Heart right ventricle (tissue), 16 donors: Measurements from ENCODE around the gene ACTR3C. TPM values are rescaled to one million over a fixed set of nuclear protein-coding genes. Genes with fewer than 3 reads are reported as not detected.

Experiments
- ATAC-seq, 8 donors: fragments of 200-7000 bp; cut with Tn5 transposase; one replicate each; pipeline ENCODE4 v1.9.1; 2020; ENCODE audit warnings: mild to moderate bottlenecking in 8 of 8, moderate library complexity in 8 of 8, moderate number of reproducible peaks in 1 of 8
- DNase-seq, 2 donors: peaks; one replicate each; pipeline ENCODE4 v3.0.0-alpha.2; 2020
- H3K27ac ChIP-seq, 10 donors: fragments of 200-600 bp; sonication (generic) in 2 of 10; one replicate each; pipeline versions ENCODE4 v1.5.0 to v1.8.0; 2020 to 2022; ENCODE audit warnings: mild to moderate bottlenecking in 3 of 10
- H3K27me3 ChIP-seq, 7 donors: fragments of 200-600 bp; one replicate each; pipeline ENCODE4 v1.8.0; 2021 to 2022; ENCODE audit warnings: mild to moderate bottlenecking in 2 of 7
- H3K36me3 ChIP-seq, 9 donors: fragments of 200-600 bp; sonication (generic) in 1 of 9; one replicate each; pipeline versions ENCODE4 v1.5.0 to v1.8.0; 2020 to 2022; ENCODE audit warnings: mild to moderate bottlenecking in 2 of 9
- H3K4me1 ChIP-seq, 9 donors: fragments of 200-600 bp; sonication (generic) in 1 of 9; one replicate each; pipeline versions ENCODE4 v1.5.0 to v1.8.0; 2020 to 2022; ENCODE audit warnings: mild to moderate bottlenecking in 4 of 9
- H3K4me3 ChIP-seq, 10 donors: fragments of 200-600 bp; sonication (generic) in 2 of 10; one replicate each; pipeline versions ENCODE4 v1.5.0 to v1.8.0; 2020 to 2022; ENCODE audit warnings: mild to moderate bottlenecking in 7 of 10, moderate library complexity in 2 of 10
- H3K9me3 ChIP-seq, 11 donors: fragments of 200-600 bp in 10 of 11; sonication (generic) in 2 of 11; one replicate each; pipeline versions ENCODE4 v1.5.0 to v1.8.0; 2013 to 2022; ENCODE audit warnings: mild to moderate bottlenecking in 2 of 11, control low read depth in 1 of 11, moderate library complexity in 1 of 11
- CTCF ChIP-seq, 9 donors: fragments of 200-600 bp; sonication (generic) in 2 of 9; IDR thresholded peaks; one replicate each; pipeline versions ENCODE4 v1.5.0 to v1.8.0; 2021 to 2022; ENCODE audit warnings: antibody characterized with exemption in 9 of 9, mild to moderate bottlenecking in 5 of 9, moderate library complexity in 1 of 9
- WGBS, 2 donors: extraction: QIAGEN DNeasy Blood & Tissue Kit; methylation state at CpG; one replicate each; pipeline ENCODE4 v1.1.7; 2013; ENCODE audit warnings: inconsistent platforms in 1 of 2; 5-methylcytosine and 5-hydroxymethylcytosine counted together
- intact Hi-C, 10 donors: fragments of 100-400 bp; cut with DNase I; formaldehyde crosslinking; loops; one replicate each; pipeline versions ENCODE4 v1.11.1 to v1.14.2; 2022
- polyA plus RNA-seq, 2 donors: library from polyadenylated mRNA; stranded (reverse); fragments of 200-250 nt; gene quantifications; one replicate each; pipeline ENCODE4 v1.2.3, GENCODE V29; 2013
- total RNA-seq, 10 donors: library from RNA; stranded (reverse); fragmentation: NEBNext Ultra II Directional in 3 of 10; extraction: Animal tissue kit (Norgen Biotek cat#: 25700) in 3 of 10; gene quantifications; one replicate each; pipeline versions ENCODE4 v1.2.1 to v1.2.4, GENCODE V29; 2021 to 2023
- donor health status: Arrhythmogenic right ventricular cardiomyopathy.
- donor health status: ischemic (EF 13 %, LVEDD 7.1; RV severe dilation, severe dysfunction).
- donor health status: healthy with polysubstance abuse.
- donor health status: DM: no; HTN: yes; CAD: no.
- donor health status: DM: no; HTN: no; CAD: no.
- donor health status: ischemic (EF 25% LVEDD 6.9; RV normal size, moderate dysfunction).
- donor health status: ischemic (EF 25% LVEDD 5.7; RV mildly dilated, moderate dysfunction).
- donor health status: healthy.
- donor health status: DM: yes; HTN: yes; CAD: no.
- donor health status: Ischemic cardiomyopathy.
- donor health status: ischemic (EF 35%, LVEDD 5.7; RV mildly dilated, moderate dysfunction).
- donor health status: nonischemic (EF 11% LVEDD 7.7; RV severe dilation, severe dysfunction).
- donor health status: DM: yes; HTN: yes; CAD: no.
- donor health status: PGD.
- donor health status: ischemic (EF 29% LVEDD 5.4; RV normal size, mild dysfunction).
- donor health status: nonischemic (EF 23%, LVEDD 6.1; RV moderate dilation, normal function).

ACTR3C gene
- total and polyA plus RNA-seq, 12 donors = 2.6 to 7.0 (median 3.5) TPM

- DNase-seq (no peak), ATAC-seq (no peak)
- WGBS, 2 donors = 86 to 90% methylated on average over 5 of the region's 5 CpGs
- Histone ChIP-seq H3K9me3 (no peaks in the 10 kb centered on the region), H3K27ac (peak overlapping the region in 1 of 10 donors; percentile 54), H3K36me3 (peaks cover 0 to 12% (median 0%) of the 10 kb centered on the region in 9 donors), H3K27me3 (no peaks in the 10 kb centered on the region), H3K4me3 (no peak overlapping the region), H3K4me1 (peaks cover 13 to 55% (median 25%) of the 10 kb centered on the region in 9 donors)
- intact Hi-C loops = loop anchor here in 5 of 10 donors (5.0 to 10.0 kb wide), 2 partner anchors 41 to 389 kb away; a partner anchor contains a TSS
- no peak for TF ChIP-seq CTCF (IDR thresholded peaks at IDR 0.05)
Measured at GRCh38 chr7:150365673-150366398, 42.5 kb upstream of the ACTR3C start.

DNA sequence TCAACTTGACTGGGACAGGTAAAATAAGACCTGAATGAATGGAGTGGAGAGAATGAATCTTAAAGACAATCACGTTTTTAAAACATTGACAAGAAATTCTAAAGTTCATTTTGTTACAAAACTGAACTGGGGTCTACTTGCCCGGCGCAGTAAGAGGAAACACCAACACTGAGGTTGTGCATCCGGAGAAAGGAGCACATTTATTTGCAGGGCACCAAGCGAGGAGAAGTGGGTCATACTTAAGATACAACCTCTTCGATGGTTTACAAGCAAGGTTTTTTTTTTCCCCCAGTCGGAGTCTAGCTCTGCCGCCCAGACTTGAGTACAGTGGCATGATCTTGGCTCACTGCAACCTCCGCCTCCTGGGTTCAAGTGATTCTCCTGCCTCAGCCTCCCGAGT, 41.8 kb upstream of the ACTR3C start:
- WGBS, 2 donors = 89 to 94% methylated on average over 10 of the region's 10 CpGs
- intact Hi-C loops = loop anchor here in 5 of 10 donors (5.0 to 10.0 kb wide), 2 partner anchors 42 to 390 kb away; a partner anchor contains a TSS
- H3K27me3 ChIP-seq = no peaks in the 10 kb centered on the region
- no peak overlapping the region for H3K4me3 ChIP-seq
- no peaks in the 10 kb centered on the region for H3K9me3 ChIP-seq
- peaks cover 9 to 49% (median 18%) of the 10 kb centered on the region in 9 donors for H3K4me1 ChIP-seq
- H3K36me3 ChIP-seq = peaks cover 0 to 5% (median 0%) of the 10 kb centered on the region in 9 donors
- H3K27ac ChIP-seq = peak overlapping the region in 1 of 10 donors; percentile 54
- TF ChIP-seq CTCF (IDR thresholded peaks at IDR 0.05) = no peak
- no peak for DNase-seq
- no peak for ATAC-seq

- ATAC-seq (no peak), DNase-seq (no peak)
- Histone ChIP-seq H3K4me1 (peaks cover 0 to 36% (median 9%) of the 10 kb centered on the region in 9 donors), H3K27ac (peak overlapping the region in 1 of 10 donors; percentile 32), H3K36me3 (no peaks in the 10 kb centered on the region), H3K27me3 (no peaks in the 10 kb centered on the region), H3K9me3 (no peaks in the 10 kb centered on the region), H3K4me3 (no peak overlapping the region)
- TF ChIP-seq CTCF (IDR thresholded peaks at IDR 0.05) = no peak
- 83% methylated on average over 5 of the region's 5 CpGs for WGBS, 2 donors
- intact Hi-C loops = loop anchor here in 3 of 10 donors (2.0 to 10.0 kb wide), 3 partner anchors 48 to 391 kb away; no protein-coding TSS in a partner anchor
Measured at GRCh38 chr7:150363872-150364271, 40.5 kb upstream of the ACTR3C start.

DNA sequence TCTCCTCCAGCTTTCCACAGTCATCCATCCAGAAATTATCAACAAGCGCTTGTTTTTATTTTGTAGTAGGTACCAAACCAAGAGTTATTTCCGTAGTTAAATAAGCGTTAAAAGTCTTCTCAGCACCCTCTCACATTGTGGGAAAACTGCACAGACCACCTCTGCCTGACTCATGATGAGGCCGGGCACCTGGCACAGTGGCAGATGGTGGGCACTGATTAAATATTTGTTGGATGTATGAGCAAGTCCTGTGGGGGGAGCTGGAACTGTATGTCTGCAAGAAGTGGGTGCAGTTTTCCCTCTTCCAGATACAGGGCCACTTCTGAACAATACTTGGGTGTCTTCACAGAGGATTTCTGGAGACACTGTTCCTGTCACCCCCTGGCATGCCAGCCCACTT, 40.0 kb upstream of the ACTR3C start:
- H3K27ac ChIP-seq = no peak overlapping the region
- intact Hi-C loops = loop anchor here in 3 of 10 donors (2.0 to 10.0 kb wide), 3 partner anchors 49 to 391 kb away; no protein-coding TSS in a partner anchor
- no peak for TF ChIP-seq CTCF (IDR thresholded peaks at IDR 0.05)
- H3K4me1 ChIP-seq = peaks cover 0 to 36% (median 9%) of the 10 kb centered on the region in 9 donors
- WGBS, 2 donors = 89 to 95% methylated on average over 4 of the region's 4 CpGs
- H3K27me3 ChIP-seq = no peaks in the 10 kb centered on the region
- H3K36me3 ChIP-seq = no peaks in the 10 kb centered on the region
- no peak overlapping the region for H3K4me3 ChIP-seq
- no peaks in the 10 kb centered on the region for H3K9me3 ChIP-seq
- DNase-seq (no peak), ATAC-seq (no peak)
